HepG2 (cell line): ENCODE measurements around the gene EP300. TPM values are rescaled to one million over a fixed set of nuclear protein-coding genes. Genes with fewer than 3 reads are reported as not detected.

ENCODE experiments used
- ATAC-seq: fragments of 200-7000 bp; cut with Tn5 transposase; 3 replicates; pipeline ENCODE4 v1.9.1; 2020; ENCODE audit warnings: mild to moderate bottlenecking, moderate library complexity
- BruUV-seq: library from RNA; stranded (reverse); fragments of 400-500 nt; replicated peaks from 2 replicates; lab custom pipeline; 2021; lab: Mats Ljungman, UMichigan
- CTCF ChIA-PET: fragments of 300-600 bp; formaldehyde crosslinking; extraction: SDS; loops from one replicate; lab custom pipeline; 2021; ENCODE audit warnings: low total read pairs, inconsistent platforms, low intra/inter-chr PET ratio; lab: Yijun Ruan, JAX
- POLR2A ChIA-PET: fragments of 350-600 bp; sonication (Branson Sonifier 250); formaldehyde crosslinking; loops from one replicate; lab custom pipeline; 2020; ENCODE audit warnings: antibody characterized with exemption, inconsistent platforms; lab: Yijun Ruan, JAX
- DNase-seq: peaks from one replicate; pipeline ENCODE4 v3.0.0-alpha.2; 2015; ENCODE audit warnings: low spot score
- FAIRE-seq: peaks from 3 replicates; lab custom pipeline; 2011; peaks lifted over from hg19 to GRCh38; lab: Jason Lieb, UNC
- H2AFZ ChIP-seq: one replicate; pipeline ENCODE4 v1.6.1; 2011; ENCODE audit warnings: low read length, inconsistent platforms
- H3K27ac ChIP-seq: fragments of 300-600 bp; 3 replicates; pipeline ENCODE4 v1.8.0; 2011; ENCODE audit warnings: mixed run types, mild to moderate bottlenecking, mixed read lengths, low read length, inconsistent platforms; ENCODE audit not compliant: insufficient read depth; ENCODE audit errors: extremely low read length
- H3K27me3 ChIP-seq, 2 experiments: fragments of 200-600 bp in 1 of 2; 2 replicates in 1 of 2; 3 replicates in 1 of 2; pipeline versions ENCODE4 v1.6.0 to v1.8.0; 2011; ENCODE audit warnings: low read length in 2 of 2, mild to moderate bottlenecking in 2 of 2, moderate library complexity in 2 of 2, inconsistent platforms in 1 of 2; ENCODE audit not compliant: insufficient read depth in 2 of 2, control insufficient read depth in 1 of 2
- H3K36me3 ChIP-seq, 2 experiments: fragments of 200-600 bp in 1 of 2; replicated peaks in 1 of 2; 2 replicates in 1 of 2; 3 replicates in 1 of 2; pipeline versions ENCODE4 v1.5.1 to v1.8.0; 2011; ENCODE audit warnings: low read length in 2 of 2, inconsistent platforms in 1 of 2; ENCODE audit not compliant: insufficient read depth in 2 of 2, control insufficient read depth in 1 of 2
- H3K4me1 ChIP-seq: 2 replicates; pipeline ENCODE4 v1.5.1; 2012; ENCODE audit warnings: low read length, inconsistent platforms; ENCODE audit not compliant: insufficient read depth
- H3K4me2 ChIP-seq: 2 replicates; pipeline ENCODE4 v1.6.0; 2011; ENCODE audit warnings: low read depth, low read length, inconsistent platforms
- H3K4me3 ChIP-seq, 3 experiments: fragments of 200-600 bp in 1 of 3; sonication (generic), shearing (Covaris generic) in 1 of 3; replicated peaks in 1 of 3; 2 replicates each; pipeline ENCODE4 v1.5.1; 2011 to 2016; ENCODE audit warnings: low read length in 3 of 3, inconsistent platforms in 2 of 3, low read depth in 2 of 3, mild to moderate bottlenecking in 2 of 3, control low read depth in 1 of 3, mixed read lengths in 1 of 3; ENCODE audit not compliant: insufficient read depth in 1 of 3
- H3K79me2 ChIP-seq: one replicate; pipeline ENCODE4 v1.6.1; 2011; ENCODE audit warnings: low read length, inconsistent platforms; ENCODE audit not compliant: insufficient read depth
- H3K9ac ChIP-seq: 2 replicates; pipeline ENCODE4 v1.6.0; 2011; ENCODE audit warnings: mild to moderate bottlenecking, low read depth, low read length, inconsistent platforms; ENCODE audit not compliant: insufficient read depth
- H3K9me3 ChIP-seq: 2 replicates; pipeline ENCODE4 v1.5.1; 2012; ENCODE audit warnings: mild to moderate bottlenecking, low read length
- H4K20me1 ChIP-seq: 2 replicates; pipeline ENCODE4 v1.6.0; 2011; ENCODE audit warnings: inconsistent platforms, mild to moderate bottlenecking, low read length, moderate library complexity; ENCODE audit not compliant: insufficient read depth
- ESRRA ChIP-seq: sonication (generic); formaldehyde crosslinking; IDR thresholded peaks from 2 replicates; pipeline ENCODE4 v1.5.1; 2020; ENCODE audit warnings: mild to moderate bottlenecking, low read depth, missing genetic modification reagents
- HOXA7 ChIP-seq: sonication (generic); formaldehyde crosslinking; IDR thresholded peaks from 2 replicates; pipeline ENCODE4 v1.8.1; 2022; ENCODE audit warnings: mild to moderate bottlenecking, missing genetic modification reagents, moderate library complexity
- KLF6 ChIP-seq: IDR thresholded peaks from 2 replicates; pipeline ENCODE4 v1.8.0; 2016; ENCODE audit warnings: missing biosample characterization, missing genetic modification reagents
- NKX3-1 ChIP-seq: sonication (generic); formaldehyde crosslinking; IDR thresholded peaks from 2 replicates; pipeline ENCODE4 v1.5.0; 2020; ENCODE audit warnings: missing genetic modification reagents
- PAWR ChIP-seq: sonication (generic); formaldehyde crosslinking; IDR thresholded peaks from 2 replicates; pipeline ENCODE4 v1.4.0; 2020; ENCODE audit warnings: missing genetic modification reagents, mild to moderate bottlenecking, borderline replicate concordance
- REL ChIP-seq: sonication (generic); formaldehyde crosslinking; conservative IDR thresholded peaks from 2 replicates; pipeline ENCODE4 v1.8.0; 2022; ENCODE audit warnings: mild to moderate bottlenecking, missing genetic modification reagents, moderate library complexity
- SNAI1 ChIP-seq: sonication (generic); formaldehyde crosslinking; IDR thresholded peaks from 2 replicates; pipeline ENCODE4 v1.5.0; 2020; ENCODE audit warnings: mild to moderate bottlenecking, missing genetic modification reagents, borderline replicate concordance
- SP2 ChIP-seq: sonication (generic); formaldehyde crosslinking; IDR thresholded peaks from 2 replicates; pipeline ENCODE4 v1.5.1; 2020; ENCODE audit warnings: mild to moderate bottlenecking, missing genetic modification reagents
- SRSF1 ChIP-seq: fragments of 200-400 bp; formaldehyde crosslinking; optimal IDR thresholded peaks from 2 replicates; pipeline ENCODE3; 2017; ENCODE audit warnings: mild to moderate bottlenecking, low read depth, low read length, moderate library complexity
- ZBTB7B ChIP-seq: sonication (generic); formaldehyde crosslinking; IDR thresholded peaks from 2 replicates; pipeline ENCODE4 v1.4.0; 2020; ENCODE audit warnings: missing genetic modification reagents
- ZFP1 ChIP-seq: IDR thresholded peaks from 2 replicates; pipeline ENCODE4 v1.6.1; 2016
- ZNF383 ChIP-seq: sonication (generic); formaldehyde crosslinking; IDR thresholded peaks from 2 replicates; pipeline ENCODE4 v1.4.0; 2020; ENCODE audit warnings: missing genetic modification reagents, mild to moderate bottlenecking, borderline replicate concordance
- ZNF460 ChIP-seq: sonication (generic); formaldehyde crosslinking; IDR thresholded peaks from 2 replicates; pipeline ENCODE4 v1.5.1; 2020; ENCODE audit warnings: missing genetic modification reagents, mild to moderate bottlenecking, borderline replicate concordance
- ZNF496 ChIP-seq: sonication (generic); formaldehyde crosslinking; IDR thresholded peaks from 2 replicates; pipeline ENCODE4 v1.8.1; 2023; ENCODE audit warnings: mild to moderate bottlenecking, moderate library complexity, missing genetic modification reagents; ENCODE audit not compliant: insufficient replicate concordance
- ZNF670 ChIP-seq: sonication (generic); formaldehyde crosslinking; IDR thresholded peaks from 2 replicates; pipeline ENCODE4 v1.8.0; 2022; ENCODE audit warnings: mild to moderate bottlenecking, missing genetic modification reagents, borderline replicate concordance
- ZNF792 ChIP-seq: IDR thresholded peaks from 2 replicates; pipeline ENCODE4 v1.6.1; 2016
- WGBS: methylation state at CpG from one replicate; pipeline ENCODE4 v1.1.6; 2017; ENCODE audit warnings: low lambda C conversion rate; 5-methylcytosine and 5-hydroxymethylcytosine counted together
- in situ Hi-C: cut with HindIII; loops from 2 replicates; pipeline ENCODE4 v1.10.0; 2017; ENCODE audit warnings: low pct_unique_long_range_greater_than_20kb; ENCODE audit not compliant: extremely low pct_ligation_motif_present
- intact Hi-C: fragments of 100-400 bp; cut with micrococcal nuclease; formaldehyde crosslinking; loops from one replicate; pipeline ENCODE4 v1.10.0; 2022; ENCODE audit not compliant: unreplicated experiment
- polyA plus RNA-seq, 8 experiments: library from polyadenylated mRNA; depleted of rRNA in 3 of 8; stranded (reverse) in 7 of 8; unstranded in 1 of 8; fragments of >200 nt; fragmentation: Illumina TruSeq in 4 of 8; extraction: Trizol in 4 of 8; gene quantifications; 2 replicates each; pipeline versions ENCODE4 v1.2.1 to v1.2.3, GENCODE V29; 2011 to 2016; ENCODE audit warnings: low read depth in 4 of 8, missing spikeins in 1 of 8, mixed read lengths in 1 of 8; ENCODE audit not compliant: insufficient read depth in 1 of 8
- total RNA-seq, 5 experiments: library from RNA; depleted of rRNA; stranded (reverse); fragments of >200 nt; fragmentation: Illumina TruSeq; extraction: Trizol; gene quantifications; 2 replicates each; pipeline ENCODE4 v1.2.3, GENCODE V29; 2016; ENCODE audit warnings: low read depth in 1 of 5
- TF ChIP-seq, protein P1 (sequence below): sonication (generic); formaldehyde crosslinking; IDR thresholded peaks from 2 replicates; pipeline ENCODE4 v1.4.0; 2020; ENCODE audit warnings: mild to moderate bottlenecking, missing genetic modification reagents

EP300 gene
- total and polyA plus RNA-seq, 2 of the 13 experiments (the other 11 are each of a cell fraction or from before 2014, with no cell fraction given), result 13.6 to 14.9 TPM

DNA sequence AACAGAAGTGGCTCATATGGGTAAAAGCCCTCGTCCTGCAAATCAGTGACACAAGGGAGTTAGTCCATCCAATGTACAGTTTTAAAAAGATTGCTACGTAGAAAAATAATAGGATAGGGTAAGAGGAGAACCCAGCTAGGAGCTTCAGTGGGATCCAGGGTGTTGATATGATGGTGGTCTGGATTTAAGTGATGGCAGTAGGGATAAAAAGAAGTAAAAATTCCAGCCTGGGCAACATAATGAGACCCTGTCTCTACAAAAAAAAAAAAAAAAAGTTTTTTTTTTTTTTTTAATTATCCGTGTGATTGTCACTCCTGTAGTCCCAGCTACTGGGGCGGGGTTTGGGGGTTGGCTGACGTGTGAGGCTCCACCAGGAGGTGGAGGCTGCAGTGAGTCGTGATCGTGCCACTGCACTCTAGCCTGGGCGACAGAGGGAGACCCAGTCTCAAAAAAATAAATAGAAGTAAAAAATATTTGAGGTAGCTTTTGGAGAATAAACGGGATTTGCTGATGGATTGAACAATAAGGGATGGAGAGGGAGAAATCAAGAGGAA lies 105.7 kb downstream of the EP300 start (continued):
- TF ChIP-seq, protein P1, sequence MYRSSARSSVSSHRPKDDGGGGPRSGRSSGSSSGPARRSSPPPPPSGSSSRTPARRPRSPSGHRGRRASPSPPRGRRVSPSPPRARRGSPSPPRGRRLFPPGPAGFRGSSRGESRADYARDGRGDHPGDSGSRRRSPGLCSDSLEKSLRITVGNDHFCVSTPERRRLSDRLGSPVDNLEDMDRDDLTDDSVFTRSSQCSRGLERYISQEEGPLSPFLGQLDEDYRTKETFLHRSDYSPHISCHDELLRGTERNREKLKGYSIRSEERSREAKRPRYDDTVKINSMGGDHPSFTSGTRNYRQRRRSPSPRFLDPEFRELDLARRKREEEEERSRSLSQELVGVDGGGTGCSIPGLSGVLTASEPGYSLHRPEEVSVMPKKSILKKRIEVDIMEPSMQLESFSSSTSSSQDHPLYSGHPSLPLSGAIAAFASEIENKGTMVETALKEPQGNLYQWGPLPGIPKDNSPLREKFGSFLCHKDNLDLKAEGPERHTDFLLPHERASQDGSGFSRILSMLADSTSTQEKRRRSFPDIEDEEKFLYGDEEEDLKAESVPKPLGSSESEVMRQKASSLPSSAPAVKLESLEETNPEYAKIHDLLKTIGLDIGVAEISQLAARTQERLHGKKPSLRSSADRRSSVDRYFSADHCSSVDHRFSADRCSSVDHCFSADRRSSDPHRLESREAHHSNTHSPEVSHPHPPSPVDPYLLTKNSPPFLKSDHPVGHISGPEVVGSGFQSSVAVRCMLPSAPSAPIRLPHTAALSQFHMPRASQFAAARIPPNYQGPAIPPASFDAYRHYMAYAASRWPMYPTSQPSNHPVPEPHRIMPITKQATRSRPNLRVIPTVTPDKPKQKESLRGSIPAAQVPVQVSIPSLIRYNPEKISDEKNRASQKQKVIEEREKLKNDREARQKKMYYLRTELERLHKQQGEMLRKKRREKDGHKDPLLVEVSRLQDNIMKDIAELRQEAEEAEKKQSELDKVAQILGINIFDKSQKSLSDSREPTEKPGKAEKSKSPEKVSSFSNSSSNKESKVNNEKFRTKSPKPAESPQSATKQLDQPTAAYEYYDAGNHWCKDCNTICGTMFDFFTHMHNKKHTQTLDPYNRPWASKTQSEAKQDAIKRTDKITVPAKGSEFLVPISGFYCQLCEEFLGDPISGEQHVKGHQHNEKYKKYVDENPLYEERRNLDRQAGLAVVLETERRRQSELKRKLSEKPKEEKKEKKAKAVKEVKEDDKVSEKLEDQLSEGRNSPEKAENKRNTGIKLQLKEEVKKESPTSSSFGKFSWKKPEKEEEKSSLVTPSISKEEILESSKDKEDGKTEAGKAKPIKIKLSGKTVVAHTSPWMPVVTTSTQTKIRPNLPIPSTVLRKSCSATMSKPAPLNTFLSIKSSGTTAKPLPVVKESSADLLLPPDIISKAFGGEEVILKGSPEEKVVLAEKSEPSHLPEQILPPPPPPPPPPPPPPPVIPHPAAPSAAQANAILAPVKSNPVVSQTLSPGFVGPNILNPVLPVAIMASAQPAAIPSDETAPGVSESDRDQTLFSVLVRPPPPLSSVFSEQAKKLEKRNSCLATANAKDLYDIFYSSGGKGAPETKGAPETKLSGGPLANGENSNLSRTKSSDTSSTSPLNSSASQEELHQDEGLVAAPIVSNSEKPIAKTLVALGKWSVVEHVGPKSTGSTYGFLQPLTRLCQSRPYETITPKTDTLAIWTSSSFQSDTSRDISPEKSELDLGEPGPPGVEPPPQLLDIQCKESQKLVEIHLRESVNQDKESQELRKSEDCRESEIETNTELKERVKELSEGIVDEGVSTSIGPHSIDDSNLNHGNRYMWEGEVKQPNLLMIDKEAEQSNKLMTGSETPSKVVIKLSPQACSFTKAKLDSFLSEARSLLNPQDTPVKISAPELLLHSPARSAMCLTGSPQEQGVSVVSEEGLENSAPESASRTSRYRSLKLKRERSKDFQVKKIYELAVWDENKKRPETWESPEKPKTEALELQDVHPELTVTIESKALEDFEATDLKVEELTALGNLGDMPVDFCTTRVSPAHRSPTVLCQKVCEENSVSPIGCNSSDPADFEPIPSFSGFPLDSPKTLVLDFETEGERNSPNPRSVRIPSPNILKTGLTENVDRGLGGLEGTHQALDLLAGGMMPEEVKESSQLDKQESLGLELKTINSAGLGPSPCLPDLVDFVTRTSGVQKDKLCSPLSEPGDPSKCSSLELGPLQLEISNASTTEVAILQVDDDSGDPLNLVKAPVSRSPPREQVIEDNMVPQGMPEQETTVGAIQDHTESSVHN (CRISPR knock-in tag), result no peak
- no peak for TF ChIP-seq ZFP1
- TF ChIP-seq SNAI1, result no peak
- TF ChIP-seq ZBTB7B (CRISPR knock-in tag), result no peak

DNA sequence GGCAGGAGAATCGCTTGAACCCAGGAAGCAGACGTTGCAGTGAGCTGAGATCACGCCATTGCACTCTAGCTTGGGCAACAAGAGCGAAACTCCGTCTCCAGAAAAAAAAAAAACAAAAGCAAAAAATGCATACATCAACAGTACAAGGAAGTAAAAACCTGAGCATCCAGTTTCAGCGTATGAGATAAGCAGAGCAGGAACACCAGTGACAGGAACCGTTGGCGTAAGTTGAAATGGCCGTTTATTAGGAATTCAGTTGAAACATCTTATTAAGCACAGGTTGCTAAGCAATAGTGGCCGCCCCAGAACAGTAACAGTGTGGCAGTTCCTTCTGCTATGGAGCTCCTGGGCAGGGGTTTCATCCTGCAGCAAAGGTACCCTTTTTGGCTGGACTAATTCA lies 108.7 kb downstream of the EP300 start:
- no peak overlapping the region for H3K9ac ChIP-seq
- no TSS peak for BruUV-seq
- H3K27me3 ChIP-seq, result peaks cover 0 to 2% of the 10 kb centered on the region in 2 experiments; a peak in 2 of 5 replicates
- no peak overlapping the region for H3K4me2 ChIP-seq
- ATAC-seq (no peak), DNase-seq (no peak), FAIRE-seq (no peak)
- POLR2A ChIA-PET, result no interaction called here
- WGBS, result 51% methylated on average over 9 of the region's 10 CpGs
- CTCF ChIA-PET, result no interaction called here
- H3K4me1 ChIP-seq, result peaks cover 53% of the 10 kb centered on the region
- intact Hi-C loops, result no loop called here
- H3K27ac ChIP-seq, result no peak overlapping the region
- no peaks in the 10 kb centered on the region for H3K36me3 ChIP-seq
- H3K79me2 ChIP-seq, result peaks cover 10% of the 10 kb centered on the region
- H4K20me1 ChIP-seq, result no peaks in the 10 kb centered on the region
- in situ Hi-C loops, result no loop called here
- no peak overlapping the region for H3K4me3 ChIP-seq
- H2AFZ ChIP-seq, result no peak overlapping the region
- H3K9me3 ChIP-seq, result no peaks in the 10 kb centered on the region
- TF ChIP-seq PAWR (no peak), ZNF383 (CRISPR knock-in tag) (no peak), SRSF1 (no peak), KLF6 (CRISPR knock-in tag) (no peak), ZNF460 (CRISPR knock-in tag) (no peak), HOXA7 (no peak), ZNF496 (CRISPR knock-in tag) (no peak), ZNF670 (CRISPR knock-in tag) (no peak), NKX3-1 (CRISPR knock-in tag) (no peak), REL (CRISPR knock-in tag) (no peak), ESRRA (CRISPR knock-in tag) (no peak), ZNF792 (no peak), SP2 (CRISPR knock-in tag) (no peak)
